GM12872 (cell line): Measurements from ENCODE around the gene HAO2.

Experiments
- TF ChIP-seq, protein P1 (sequence below): IDR thresholded peaks from 3 replicates; pipeline ENCODE4 v1.5.1; 2011; ENCODE audit warnings: low read depth, mild to moderate bottlenecking, low read length, moderate library complexity; ENCODE audit not compliant: insufficient read depth

HAO2 gene

DNA sequence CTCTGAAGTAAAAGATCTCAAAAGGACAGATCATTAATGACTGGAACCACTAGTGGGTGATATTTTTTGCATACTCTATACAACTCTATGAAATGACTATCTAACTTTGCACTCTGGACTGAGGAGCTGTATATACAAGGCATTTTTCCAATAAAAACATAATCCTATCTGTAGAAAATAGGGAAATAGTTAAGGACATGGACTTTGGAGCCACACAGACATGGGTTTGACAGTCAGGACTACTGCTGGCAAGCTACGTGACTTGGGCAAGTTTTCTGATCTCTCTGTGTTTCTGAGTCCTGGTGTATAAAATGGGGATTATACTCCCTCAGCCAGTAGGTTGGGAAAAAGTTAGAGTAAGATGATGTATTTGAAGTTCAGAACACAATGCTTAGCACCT lies 25.5 kb downstream of the HAO2 start:
- TF ChIP-seq, protein P1, sequence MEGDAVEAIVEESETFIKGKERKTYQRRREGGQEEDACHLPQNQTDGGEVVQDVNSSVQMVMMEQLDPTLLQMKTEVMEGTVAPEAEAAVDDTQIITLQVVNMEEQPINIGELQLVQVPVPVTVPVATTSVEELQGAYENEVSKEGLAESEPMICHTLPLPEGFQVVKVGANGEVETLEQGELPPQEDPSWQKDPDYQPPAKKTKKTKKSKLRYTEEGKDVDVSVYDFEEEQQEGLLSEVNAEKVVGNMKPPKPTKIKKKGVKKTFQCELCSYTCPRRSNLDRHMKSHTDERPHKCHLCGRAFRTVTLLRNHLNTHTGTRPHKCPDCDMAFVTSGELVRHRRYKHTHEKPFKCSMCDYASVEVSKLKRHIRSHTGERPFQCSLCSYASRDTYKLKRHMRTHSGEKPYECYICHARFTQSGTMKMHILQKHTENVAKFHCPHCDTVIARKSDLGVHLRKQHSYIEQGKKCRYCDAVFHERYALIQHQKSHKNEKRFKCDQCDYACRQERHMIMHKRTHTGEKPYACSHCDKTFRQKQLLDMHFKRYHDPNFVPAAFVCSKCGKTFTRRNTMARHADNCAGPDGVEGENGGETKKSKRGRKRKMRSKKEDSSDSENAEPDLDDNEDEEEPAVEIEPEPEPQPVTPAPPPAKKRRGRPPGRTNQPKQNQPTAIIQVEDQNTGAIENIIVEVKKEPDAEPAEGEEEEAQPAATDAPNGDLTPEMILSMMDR = no peak

DNA sequence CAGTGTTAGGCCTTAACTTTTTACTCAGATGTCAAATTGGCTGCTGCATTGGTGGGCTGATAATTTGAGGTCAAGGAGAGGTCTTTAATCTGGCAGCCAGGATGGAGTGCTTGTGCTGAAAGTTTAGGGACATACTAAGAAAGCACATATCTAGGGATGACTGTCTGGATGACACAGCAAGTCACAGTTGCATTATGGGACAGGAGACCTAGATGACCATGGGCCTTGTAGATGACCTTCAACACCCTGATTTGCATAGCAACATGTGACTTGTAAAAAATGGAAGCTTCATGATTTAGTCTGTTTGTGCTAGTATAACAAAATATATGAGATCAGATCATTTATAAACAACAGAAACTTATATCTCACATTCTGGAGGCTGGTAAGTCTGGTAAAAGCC lies 28.4 kb downstream of the HAO2 start:
- TF ChIP-seq, protein P1 = no peak

DNA sequence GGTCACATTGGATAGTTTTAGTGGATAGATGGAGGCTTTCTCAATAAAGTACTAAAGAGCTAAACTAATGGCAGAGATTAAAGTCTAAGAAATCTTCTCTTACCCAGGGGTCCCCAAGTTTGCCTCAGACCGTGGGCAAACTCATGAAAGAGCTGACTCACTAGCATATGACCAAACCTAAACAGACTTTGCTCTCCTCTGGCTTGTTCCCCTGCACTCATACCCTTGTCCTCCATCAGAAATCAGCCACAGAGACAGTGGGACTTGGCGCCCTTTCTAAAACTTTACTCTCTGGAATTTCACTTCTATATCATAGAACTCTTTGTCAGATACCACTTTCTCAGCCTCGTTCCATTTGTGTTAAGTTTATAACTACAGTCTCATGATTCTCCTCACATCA lies 29.4 kb downstream of the HAO2 start:
- TF ChIP-seq, protein P1 = no peak

DNA sequence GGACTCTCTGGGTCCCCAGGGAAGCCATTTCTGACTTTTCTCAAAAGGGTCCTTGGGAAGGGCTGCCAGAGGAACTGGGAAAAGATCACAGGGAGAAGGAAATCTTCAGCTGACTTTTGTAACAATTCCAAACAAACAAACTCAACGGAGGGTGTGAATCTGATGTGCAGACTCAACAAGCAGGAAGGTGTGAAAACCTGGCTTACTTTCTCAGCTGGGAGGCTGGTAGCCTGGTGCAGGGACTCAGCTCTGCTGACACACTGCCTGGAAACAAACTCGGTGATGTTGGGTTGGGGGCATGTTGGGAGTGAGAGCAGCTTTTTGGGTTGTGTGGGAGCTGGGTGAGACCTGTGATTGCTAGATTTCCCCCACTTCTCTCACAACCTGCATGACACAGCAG lies 36.2 kb downstream of the HAO2 start:
- TF ChIP-seq, protein P1 = no peak

DNA sequence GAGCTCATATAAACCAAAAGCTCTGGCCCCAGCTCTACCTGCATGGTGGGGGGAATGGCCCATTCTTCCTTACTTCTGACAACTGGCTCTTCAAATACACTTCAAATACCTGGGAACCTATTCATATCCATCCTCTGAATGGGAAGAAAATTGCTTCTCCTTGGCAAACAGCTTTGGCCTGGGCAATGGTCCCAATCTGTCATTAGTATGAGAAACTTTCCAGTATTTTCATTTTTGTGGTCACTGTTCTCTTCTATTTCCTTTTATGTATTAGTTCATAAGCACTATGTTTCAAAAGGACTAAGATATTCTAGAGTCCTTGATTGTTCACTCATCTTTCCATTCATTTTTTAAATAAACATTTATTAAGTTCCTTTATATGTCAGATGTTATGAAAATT lies 41.1 kb downstream of the HAO2 start:
- TF ChIP-seq, protein P1 = no peak

DNA sequence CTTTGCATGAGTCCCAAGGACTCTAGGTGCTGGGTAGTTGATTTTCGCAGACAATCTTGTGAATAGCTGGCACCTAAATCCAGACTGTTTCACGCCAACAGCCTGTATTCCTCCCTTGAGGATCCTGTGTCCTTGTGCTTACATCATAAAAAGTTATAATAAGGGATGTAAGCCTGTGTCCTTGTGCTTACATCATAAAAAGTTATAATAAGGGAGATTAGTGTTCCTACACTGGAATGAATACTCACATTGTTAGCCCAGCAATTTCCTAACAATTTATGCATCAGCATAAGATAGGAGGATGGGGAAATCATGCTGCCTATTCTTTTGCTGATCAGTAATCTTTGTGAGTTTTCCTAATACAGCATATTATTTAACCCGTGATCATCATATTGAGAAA lies 42.4 kb downstream of the HAO2 start:
- TF ChIP-seq, protein P1 = no peak

DNA sequence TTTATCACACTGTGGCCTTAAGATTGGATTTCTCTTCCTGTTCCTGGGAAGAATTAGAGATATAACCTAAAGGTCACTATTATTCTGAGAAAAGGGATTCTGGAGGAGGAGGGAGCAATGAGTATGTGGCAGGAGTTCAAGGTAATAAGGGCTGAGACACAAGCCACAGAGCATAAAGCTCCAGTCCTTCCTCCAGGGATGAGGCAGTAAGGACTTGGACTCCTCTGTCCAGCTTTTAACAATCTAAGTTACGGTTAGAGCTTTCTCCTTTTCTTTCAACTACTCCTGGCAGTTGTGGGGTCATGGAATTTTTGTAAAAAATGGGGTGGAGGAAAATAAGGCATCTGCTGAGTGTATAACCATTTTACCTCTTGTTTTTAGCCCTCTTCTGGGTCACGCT lies 46.4 kb downstream of the HAO2 start, which contains the start of gene HSD3B2:
Gene HSD3B2 (plus strand): TSS at position 201 of the 400 bp plus-strand sequence. CDS start 270 bp downstream, outside the sequence.
- TF ChIP-seq, protein P1 = no peak
